Caco-2 (cell line): Measurements from ENCODE around the gene OR10A2. TPM values are rescaled to one million over a fixed set of nuclear protein-coding genes. Genes with fewer than 3 reads are reported as not detected.

Source experiments
- BruUV-seq: library from RNA; stranded (reverse); fragments of 400-500 nt; replicated peaks from 2 replicates; lab custom pipeline; 2021; lab: Mats Ljungman, UMichigan
- CTCF ChIA-PET: fragments of 300-600 bp; sonication (Branson Sonifier 250); formaldehyde crosslinking; loops from one replicate; lab custom pipeline; 2022; ENCODE audit warnings: antibody characterized with exemption; lab: Charles Lee
- POLR2A ChIA-PET: fragments of 300-600 bp; sonication (Branson Sonifier 250); formaldehyde crosslinking; loops from one replicate; lab custom pipeline; 2022; ENCODE audit warnings: antibody characterized with exemption; lab: Charles Lee
- DNase-seq, 2 experiments: peaks; one replicate each; pipeline versions ENCODE4 v3.0.0 to v3.0.0-alpha.2; 2020 to 2022
- H3K27me3 ChIP-seq: replicated peaks from 2 replicates; pipeline ENCODE4 v1.6.0; 2011; ENCODE audit warnings: low read length; ENCODE audit not compliant: control insufficient read depth, insufficient read depth
- H3K36me3 ChIP-seq: 2 replicates; pipeline ENCODE4 v1.5.1; 2011; ENCODE audit warnings: low read length; ENCODE audit not compliant: control insufficient read depth, insufficient read depth
- H3K4me1 ChIP-seq: fragments of 250-450 bp; sonication (Bioruptor Pico); 2 replicates; pipeline ENCODE4 v1.5.1; 2020; ENCODE audit warnings: mild to moderate bottlenecking
- H3K4me3 ChIP-seq: 2 replicates; pipeline ENCODE4 v1.5.1; 2011; ENCODE audit warnings: low read depth, mild to moderate bottlenecking, control low read depth, low read length
- H3K9me3 ChIP-seq: fragments of 250-450 bp; sonication (Bioruptor Pico); 2 replicates; pipeline ENCODE4 v1.5.1; 2020; ENCODE audit warnings: mild to moderate bottlenecking, moderate library complexity
- H3K27ac Mint-ChIP-seq: one replicate; pipeline ENCODE4 v1.8.0; 2022; ENCODE audit warnings: mixed read lengths; ENCODE audit not compliant: unreplicated experiment
- H3K27me3 Mint-ChIP-seq: one replicate; pipeline ENCODE4 v1.8.0; 2022; ENCODE audit warnings: mixed read lengths; ENCODE audit not compliant: insufficient read depth, unreplicated experiment
- H3K36me3 Mint-ChIP-seq: one replicate; pipeline ENCODE4 v1.8.0; 2022; ENCODE audit warnings: mild to moderate bottlenecking, mixed read lengths; ENCODE audit not compliant: insufficient read depth, unreplicated experiment
- H3K4me1 Mint-ChIP-seq: one replicate; pipeline ENCODE4 v1.8.0; 2022; ENCODE audit warnings: low read depth, mixed read lengths; ENCODE audit not compliant: unreplicated experiment
- H3K4me3 Mint-ChIP-seq: one replicate; pipeline ENCODE4 v1.8.0; 2022; ENCODE audit warnings: mild to moderate bottlenecking, moderate library complexity, mixed read lengths; ENCODE audit not compliant: unreplicated experiment
- H3K9me3 Mint-ChIP-seq: one replicate; pipeline ENCODE4 v1.8.0; 2022; ENCODE audit warnings: mixed read lengths; ENCODE audit not compliant: unreplicated experiment
- CTCF ChIP-seq, 2 experiments: fragments of 200-600 bp in 1 of 2; IDR thresholded peaks; 1 replicate in 1 of 2; 2 replicates in 1 of 2; pipeline versions ENCODE4 v1.5.1 to v1.8.0; 2011 to 2022; ENCODE audit warnings: antibody characterized with exemption in 1 of 2, control low read depth in 1 of 2, inconsistent platforms in 1 of 2, low read depth in 1 of 2, low read length in 1 of 2, mild to moderate bottlenecking in 1 of 2, moderate library complexity in 1 of 2; ENCODE audit not compliant: insufficient read depth in 1 of 2, severe bottlenecking in 1 of 2, unreplicated experiment in 1 of 2
- intact Hi-C: fragments of 100-400 bp; cut with micrococcal nuclease; formaldehyde crosslinking; loops from one replicate; pipeline ENCODE4 v1.10.0; 2022; ENCODE audit not compliant: unreplicated experiment
- total RNA-seq: library from RNA; stranded (reverse); gene quantifications from 2 replicates; pipeline ENCODE4 v1.2.3, GENCODE V29; 2022

Gene OR10A2
- total RNA-seq, 1 experiment from 2014 or later = not detected

GRCh38 chr11:6855971-6856541 is 6.8 kb upstream of the OR10A2 start:
- no peak overlapping the region for H3K4me3 Mint-ChIP-seq
- intact Hi-C loops = no loop called here
- Histone ChIP-seq H3K4me3 (no peak overlapping the region), H3K27me3 (no peaks in the 10 kb centered on the region), H3K36me3 (no peaks in the 10 kb centered on the region), H3K9me3 (no peaks in the 10 kb centered on the region), H3K4me1 (no peaks in the 10 kb centered on the region)
- TF ChIP-seq CTCF (IDR thresholded peaks at IDR 0.05; ENCODE audit: insufficient read depth in 1 of 2, low read depth in 1 of 2, low read length in 1 of 2, severe bottlenecking in 1 of 2, unreplicated experiment in 1 of 2) = no peak
- no peak for DNase-seq
- ChIA-PET POLR2A (no interaction called here), CTCF (interaction anchor here (1.2 kb wide), 1 partner anchor 44 kb away, joined by 5 read pairs; no protein-coding TSS in a partner anchor)
- no peak overlapping the region for H3K27ac Mint-ChIP-seq
- no peaks in the 10 kb centered on the region for H3K4me1 Mint-ChIP-seq
- peaks cover 9% of the 10 kb centered on the region for H3K27me3 Mint-ChIP-seq
- peaks cover 6% of the 10 kb centered on the region for H3K9me3 Mint-ChIP-seq
- H3K36me3 Mint-ChIP-seq = no peaks in the 10 kb centered on the region
- no TSS peak for BruUV-seq

GRCh38 chr11:6856871-6857270 is 6.0 kb upstream of the OR10A2 start:
- no peak overlapping the region for H3K4me3 ChIP-seq
- Mint-ChIP-seq H3K9me3 (peaks cover 6% of the 10 kb centered on the region), H3K27me3 (peaks cover 9% of the 10 kb centered on the region), H3K4me1 (no peaks in the 10 kb centered on the region), H3K27ac (no peak overlapping the region), H3K36me3 (no peaks in the 10 kb centered on the region), H3K4me3 (no peak overlapping the region)
- TF ChIP-seq CTCF (IDR thresholded peaks at IDR 0.05; ENCODE audit: insufficient read depth in 1 of 2, low read depth in 1 of 2, low read length in 1 of 2, severe bottlenecking in 1 of 2, unreplicated experiment in 1 of 2) = no peak
- no peaks in the 10 kb centered on the region for H3K36me3 ChIP-seq
- no peak for DNase-seq
- intact Hi-C loops = no loop called here
- no TSS peak for BruUV-seq
- no peaks in the 10 kb centered on the region for H3K4me1 ChIP-seq
- no peaks in the 10 kb centered on the region for H3K9me3 ChIP-seq
- POLR2A ChIA-PET = no interaction called here
- no peaks in the 10 kb centered on the region for H3K27me3 ChIP-seq
- CTCF ChIA-PET = no interaction called here

- H3K36me3 ChIP-seq = no peaks in the 10 kb centered on the region
- no peak overlapping the region for H3K4me3 Mint-ChIP-seq
- no peak overlapping the region for H3K4me3 ChIP-seq
- H3K4me1 Mint-ChIP-seq = no peaks in the 10 kb centered on the region
- H3K27me3 ChIP-seq = no peaks in the 10 kb centered on the region
- no peaks in the 10 kb centered on the region for H3K27me3 Mint-ChIP-seq
- no peak for DNase-seq
- H3K9me3 Mint-ChIP-seq = peaks cover 6% of the 10 kb centered on the region
- no peaks in the 10 kb centered on the region for H3K36me3 Mint-ChIP-seq
- no peak overlapping the region for H3K27ac Mint-ChIP-seq
- ChIA-PET POLR2A (interaction anchor here (0.6 kb wide), 1 partner anchor 1380 kb away, joined by 3 read pairs; no protein-coding TSS in a partner anchor), CTCF (no interaction called here)
- BruUV-seq = no TSS peak
- H3K4me1 ChIP-seq = 0 out of 2 replicates have a peak, but pooled peaks cover 2% of the 10 kb centered on the region
- no peak for TF ChIP-seq CTCF (IDR thresholded peaks at IDR 0.05; ENCODE audit: insufficient read depth in 1 of 2, low read depth in 1 of 2, low read length in 1 of 2, severe bottlenecking in 1 of 2, unreplicated experiment in 1 of 2)
- H3K9me3 ChIP-seq = no peaks in the 10 kb centered on the region
- intact Hi-C loops = no loop called here
Measured at GRCh38 chr11:6864438-6864837, 1.6 kb downstream of the OR10A2 start.
